Bronchial epithelial cell (primary cell): Measurements from ENCODE around the gene CYFIP2. TPM values are rescaled to one million over a fixed set of nuclear protein-coding genes. Genes with fewer than 3 reads are reported as not detected.
A peak's percentile ranks its signal among the peaks of the same experiment; 100 is the strongest.
"Not testable (repeated sequence)": the region's sequence is repeated elsewhere in the genome, so short reads cannot be mapped to it uniquely, and the experiment has no call there.

Experiments used
- DNase-seq: peaks from one replicate; pipeline ENCODE4 v3.0.0-alpha.2; 2010; ENCODE audit warnings: low read depth
- FAIRE-seq: peaks from 2 replicates; lab custom pipeline; 2011; peaks lifted over from hg19 to GRCh38; lab: Jason Lieb, UNC
- H3K27me3 ChIP-seq: 2 replicates; pipeline ENCODE4 v1.5.1; 2011; ENCODE audit warnings: low read length; ENCODE audit not compliant: control insufficient read depth, insufficient read depth
- H3K36me3 ChIP-seq: 2 replicates; pipeline ENCODE4 v1.5.1; 2011; ENCODE audit warnings: low read length; ENCODE audit not compliant: control insufficient read depth, insufficient read depth
- H3K4me3 ChIP-seq: 2 replicates; pipeline ENCODE4 v1.5.1; 2011; ENCODE audit warnings: mild to moderate bottlenecking, low read depth, low read length, control low read depth
- total RNA-seq: library from RNA; depleted of rRNA; stranded (reverse); fragments of >200 nt; gene quantifications from 2 replicates; pipeline ENCODE4 v1.2.1, GENCODE V29; 2014
- TF ChIP-seq, protein P1 (sequence below): IDR thresholded peaks from 2 replicates; pipeline ENCODE4 v1.5.1; 2011; ENCODE audit warnings: mild to moderate bottlenecking, moderate library complexity, low read length, control low read depth, inconsistent platforms; ENCODE audit not compliant: insufficient read depth, severe bottlenecking

Gene CYFIP2
- total RNA-seq, 1 donor from 2014 or later, result 3.9 TPM

DNA sequence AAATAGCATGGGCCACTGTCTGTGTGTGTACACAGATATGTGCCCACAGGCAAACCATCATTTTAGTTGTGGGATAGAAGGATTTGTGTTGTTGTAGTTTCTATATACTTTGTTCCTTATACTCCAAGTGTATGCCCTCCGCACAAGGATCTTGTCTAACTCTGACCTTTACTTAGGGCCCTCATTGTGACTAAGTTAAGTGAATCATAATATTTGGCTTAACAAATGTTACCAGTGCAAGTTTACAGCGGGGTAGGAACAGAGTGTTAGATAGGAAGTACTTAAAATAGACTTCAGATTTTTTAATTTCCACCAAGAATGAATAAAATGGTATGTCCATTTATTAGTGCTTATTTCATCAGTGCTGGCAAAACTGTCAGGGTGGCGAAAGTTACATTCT, 29.5 kb upstream of the CYFIP2 start:
- no peaks in the 10 kb centered on the region for H3K36me3 ChIP-seq
- no peaks in the 10 kb centered on the region for H3K27me3 ChIP-seq
- no peak for FAIRE-seq
- H3K4me3 ChIP-seq, result no peak overlapping the region
- no peak for DNase-seq
- TF ChIP-seq, protein P1, sequence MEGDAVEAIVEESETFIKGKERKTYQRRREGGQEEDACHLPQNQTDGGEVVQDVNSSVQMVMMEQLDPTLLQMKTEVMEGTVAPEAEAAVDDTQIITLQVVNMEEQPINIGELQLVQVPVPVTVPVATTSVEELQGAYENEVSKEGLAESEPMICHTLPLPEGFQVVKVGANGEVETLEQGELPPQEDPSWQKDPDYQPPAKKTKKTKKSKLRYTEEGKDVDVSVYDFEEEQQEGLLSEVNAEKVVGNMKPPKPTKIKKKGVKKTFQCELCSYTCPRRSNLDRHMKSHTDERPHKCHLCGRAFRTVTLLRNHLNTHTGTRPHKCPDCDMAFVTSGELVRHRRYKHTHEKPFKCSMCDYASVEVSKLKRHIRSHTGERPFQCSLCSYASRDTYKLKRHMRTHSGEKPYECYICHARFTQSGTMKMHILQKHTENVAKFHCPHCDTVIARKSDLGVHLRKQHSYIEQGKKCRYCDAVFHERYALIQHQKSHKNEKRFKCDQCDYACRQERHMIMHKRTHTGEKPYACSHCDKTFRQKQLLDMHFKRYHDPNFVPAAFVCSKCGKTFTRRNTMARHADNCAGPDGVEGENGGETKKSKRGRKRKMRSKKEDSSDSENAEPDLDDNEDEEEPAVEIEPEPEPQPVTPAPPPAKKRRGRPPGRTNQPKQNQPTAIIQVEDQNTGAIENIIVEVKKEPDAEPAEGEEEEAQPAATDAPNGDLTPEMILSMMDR, result no peak

DNA sequence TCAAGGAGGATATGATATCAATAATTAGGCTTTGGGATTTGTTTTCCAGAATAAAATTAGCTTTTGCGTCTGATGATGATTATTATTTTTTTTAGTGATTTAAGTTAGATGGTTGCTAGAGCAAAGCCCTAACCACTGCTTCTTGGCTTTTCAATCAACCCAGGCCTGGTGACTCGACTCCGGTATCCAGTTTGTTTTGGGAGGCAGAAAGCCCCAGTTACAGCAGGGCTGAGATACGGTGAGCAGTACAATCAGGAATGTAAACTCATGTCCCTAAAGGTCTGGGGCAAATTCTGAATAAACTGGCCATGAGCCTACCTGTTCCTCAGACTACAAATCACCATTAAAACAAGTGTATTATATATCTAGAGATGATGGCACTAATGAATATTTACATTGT, 24.4 kb upstream of the CYFIP2 start:
- DNase-seq (no peak), FAIRE-seq (no peak)
- TF ChIP-seq, protein P1, result no peak
- no peaks in the 10 kb centered on the region for H3K36me3 ChIP-seq
- H3K27me3 ChIP-seq, result no peaks in the 10 kb centered on the region
- no peak overlapping the region for H3K4me3 ChIP-seq

DNA sequence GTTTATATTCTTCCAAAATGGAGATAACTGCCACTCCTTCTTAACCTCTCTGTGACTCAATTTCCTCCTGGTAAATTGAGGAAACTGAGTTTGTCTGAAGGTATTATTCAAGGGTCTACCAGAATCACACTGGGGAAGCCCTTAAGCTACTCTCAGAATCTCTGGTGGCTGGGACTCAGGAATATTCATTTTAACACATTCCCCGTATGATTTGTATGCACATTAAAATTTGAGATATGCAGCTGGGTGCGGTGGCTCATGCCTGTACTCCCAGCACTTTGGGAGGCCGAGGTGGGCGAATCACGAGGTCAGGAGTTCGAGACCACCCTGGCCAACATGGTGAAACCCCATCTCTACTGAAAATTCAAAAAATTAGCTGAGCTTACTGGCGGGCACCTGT, 21.2 kb upstream of the CYFIP2 start:
- H3K36me3 ChIP-seq, DNase-seq, H3K27me3 ChIP-seq, H3K4me3 ChIP-seq, FAIRE-seq: not testable (repeated sequence)

DNA sequence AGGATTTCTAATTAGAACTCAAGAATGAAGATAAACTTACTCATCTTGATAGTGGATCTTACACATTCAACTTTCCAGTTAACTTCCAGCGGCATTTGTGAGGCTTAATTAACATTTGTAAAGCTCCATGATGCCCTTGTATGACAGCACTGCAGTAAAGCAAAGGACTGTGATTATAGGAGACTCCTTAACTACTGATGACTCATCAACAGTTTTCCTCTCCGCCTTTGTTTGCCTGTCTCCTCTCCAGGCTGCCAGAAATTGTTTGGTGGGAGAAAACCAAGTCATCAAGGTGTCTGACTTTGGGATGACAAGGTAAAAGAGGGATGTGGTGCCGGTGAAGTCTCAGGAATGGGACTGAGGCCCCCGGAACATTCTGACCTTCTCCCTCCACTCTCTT, 20.4 kb upstream of the CYFIP2 start:
- DNase-seq (peak; percentile 35), FAIRE-seq (no peak)
- Histone ChIP-seq H3K27me3 (no peaks in the 10 kb centered on the region), H3K36me3 (no peaks in the 10 kb centered on the region), H3K4me3 (no peak overlapping the region)
- TF ChIP-seq, protein P1, result no peak

DNA sequence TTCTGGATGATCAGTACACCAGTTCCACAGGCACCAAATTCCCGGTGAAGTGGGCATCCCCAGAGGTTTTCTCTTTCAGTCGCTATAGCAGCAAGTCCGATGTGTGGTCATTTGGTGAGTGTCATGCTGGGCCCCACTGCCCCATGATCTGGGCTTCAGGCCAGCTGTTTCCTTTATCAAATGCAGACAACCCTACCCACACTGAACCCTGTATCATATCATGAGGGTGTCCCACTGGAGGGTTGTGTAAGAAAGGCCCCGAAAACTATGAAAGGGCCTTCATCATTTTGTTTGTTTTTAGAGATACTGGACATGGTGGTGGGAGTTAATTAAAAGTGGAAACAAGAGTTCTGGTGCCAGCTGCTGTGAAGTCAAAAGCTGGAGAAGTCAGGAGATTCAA, 20.0 kb upstream of the CYFIP2 start:
- Histone ChIP-seq H3K4me3 (no peak overlapping the region), H3K36me3 (no peaks in the 10 kb centered on the region), H3K27me3 (no peaks in the 10 kb centered on the region)
- FAIRE-seq (no peak), DNase-seq (no peak)
- TF ChIP-seq, protein P1, result no peak

DNA sequence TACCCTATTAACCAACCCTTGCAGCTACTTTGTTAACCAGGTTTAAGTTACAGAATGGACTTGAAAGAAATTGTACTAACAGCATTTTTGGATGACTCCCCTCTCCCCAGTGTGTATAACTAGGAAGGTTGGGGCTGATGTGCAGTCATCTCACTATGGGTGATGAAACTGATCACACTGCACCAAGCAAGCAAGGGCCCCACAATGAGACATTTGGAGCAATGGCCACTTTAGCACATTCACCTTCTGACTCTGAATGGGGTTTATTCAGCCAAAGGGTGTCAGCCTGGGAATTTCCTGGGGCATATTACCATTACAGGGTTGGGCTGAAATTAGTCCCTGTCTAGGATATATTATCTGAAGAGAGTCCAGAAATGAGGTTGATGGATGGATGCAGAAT, 18.7 kb upstream of the CYFIP2 start:
- no peaks in the 10 kb centered on the region for H3K27me3 ChIP-seq
- no peak for FAIRE-seq
- no peak overlapping the region for H3K4me3 ChIP-seq
- no peaks in the 10 kb centered on the region for H3K36me3 ChIP-seq
- TF ChIP-seq, protein P1, result no peak
- DNase-seq, result no peak
